HL-60/S4 treated with retinoic acid at 250 ng/mL for 4 days and 3 days (cell line): ENCODE data around the gene SUFU.

ENCODE experiments used
- in situ Hi-C: fragments of 300-500 bp; cut with MboI; formaldehyde crosslinking; loops from 2 replicates; pipeline ENCODE4 v1.7.0; 2022; ENCODE audit warnings: low sequenced_read_pairs

The SUFU gene

GRCh38 chr10:102613286-102613685, 109.5 kb downstream of the SUFU start:
- in situ Hi-C loops: no loop called here

DNA sequence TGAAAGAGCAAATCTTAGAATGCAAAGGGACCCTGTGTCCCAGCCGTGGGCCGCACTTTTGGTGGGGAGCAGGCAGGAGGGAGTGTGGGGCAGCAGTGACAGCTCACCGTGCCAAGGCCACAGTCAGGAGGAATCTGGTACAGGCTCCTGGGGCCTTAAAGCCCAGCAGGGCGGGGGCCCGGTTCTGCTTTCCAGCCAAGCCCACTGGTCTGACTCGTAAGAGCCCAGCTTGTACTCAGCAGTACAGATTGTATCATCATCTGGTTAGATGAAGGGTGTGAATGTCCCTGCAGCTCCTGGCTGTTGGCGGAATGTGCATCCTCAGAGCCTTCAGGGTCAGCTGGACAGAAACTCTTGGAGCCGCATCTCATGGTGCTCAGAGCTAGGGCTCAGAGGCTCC, 110.0 kb downstream of the SUFU start:
- in situ Hi-C loops: no loop called here

DNA sequence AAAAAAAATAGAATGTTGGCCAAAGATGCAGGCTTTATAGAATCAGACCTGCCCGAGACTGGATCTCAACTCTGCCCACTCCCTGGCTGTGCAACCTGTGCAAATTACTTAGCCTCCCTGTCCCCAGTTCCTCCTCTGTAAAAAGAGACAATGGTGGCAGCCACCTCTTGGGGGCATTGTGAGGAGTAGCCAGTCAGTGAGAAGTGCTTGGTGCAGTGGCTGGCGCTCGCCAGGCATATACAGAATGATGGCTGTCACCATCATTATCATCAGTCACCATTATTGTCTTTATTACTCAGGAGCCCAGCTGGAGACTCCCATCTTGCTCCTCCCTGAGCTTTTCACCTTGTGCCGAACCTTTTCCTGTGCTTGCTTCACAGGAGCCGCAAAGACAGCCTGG, 111.1 kb downstream of the SUFU start:
- in situ Hi-C loops: no loop called here

- in situ Hi-C loops: no loop called here
Measured at GRCh38 chr10:102615361-102615760, 111.6 kb downstream of the SUFU start.

- in situ Hi-C loops: no loop called here
Measured at GRCh38 chr10:102616066-102616770, 112.4 kb downstream of the SUFU start.

DNA sequence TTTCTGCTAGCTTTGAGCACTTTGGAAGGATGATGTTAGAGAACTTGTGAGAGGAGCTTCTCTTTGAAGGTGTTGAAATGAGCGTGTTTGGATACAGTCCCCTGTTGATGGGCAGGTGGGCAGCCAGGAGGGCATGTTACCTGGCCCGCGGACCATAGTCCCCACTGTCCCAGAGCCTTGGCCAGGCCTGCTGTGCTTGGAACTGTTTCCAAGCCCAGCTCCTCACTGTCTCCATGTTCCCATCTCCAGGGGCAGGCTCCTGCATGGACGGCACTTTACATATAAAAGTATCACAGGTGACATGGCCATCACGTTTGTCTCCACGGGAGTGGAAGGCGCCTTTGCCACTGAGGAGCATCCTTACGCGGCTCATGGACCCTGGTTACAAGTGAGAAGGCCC, 113.3 kb downstream of the SUFU start:
- in situ Hi-C loops: no loop called here

GRCh38 chr10:102617816-102618215, 114.0 kb downstream of the SUFU start:
- in situ Hi-C loops: no loop called here

- in situ Hi-C loops: no loop called here
Measured at GRCh38 chr10:102619281-102619981, 115.7 kb downstream of the SUFU start.

GRCh38 chr10:102620138-102620590, 116.4 kb downstream of the SUFU start:
- in situ Hi-C loops: no loop called here

GRCh38 chr10:102620591-102621442, 117.0 kb downstream of the SUFU start:
- in situ Hi-C loops: no loop called here

GRCh38 chr10:102621443-102622325, 117.9 kb downstream of the SUFU start:
- in situ Hi-C loops: no loop called here

GRCh38 chr10:102624094-102624493, 120.3 kb downstream of the SUFU start:
- in situ Hi-C loops: no loop called here

- in situ Hi-C loops: no loop called here
Measured at GRCh38 chr10:102624751-102625645, 121.2 kb downstream of the SUFU start.

GRCh38 chr10:102626026-102626685, 122.4 kb downstream of the SUFU start:
- in situ Hi-C loops: no loop called here

- in situ Hi-C loops: no loop called here
Measured at GRCh38 chr10:102627291-102627735, 123.5 kb downstream of the SUFU start.

- in situ Hi-C loops: no loop called here
Measured at GRCh38 chr10:102627736-102628293, 124.0 kb downstream of the SUFU start.

GRCh38 chr10:102628451-102628911, 124.7 kb downstream of the SUFU start:
- in situ Hi-C loops: no loop called here
